H1 (cell line): ENCODE measurements around the gene SLC23A1.

Experiments used
- BRCA1 ChIP-seq: IDR thresholded peaks from 2 replicates; pipeline ENCODE4 v1.6.1; 2012; ENCODE audit warnings: low read depth, low read length, improper control_type of control experiment
- CTCF ChIP-seq, 3 experiments: IDR thresholded peaks; 1 replicate in 2 of 3; 2 replicates in 1 of 3; pipeline versions ENCODE4 v1.5.1 to v1.6.1; 2011; ENCODE audit warnings: low read length in 3 of 3, mild to moderate bottlenecking in 3 of 3, inconsistent platforms in 2 of 3, low read depth in 1 of 3, moderate library complexity in 1 of 3; ENCODE audit not compliant: insufficient read depth in 1 of 3; ENCODE audit errors: control extremely low read depth in 1 of 3
- EZH2 ChIP-seq: fragments of 200-600 bp; sonication (generic); IDR thresholded peaks from 2 replicates; pipeline ENCODE4 v1.7.1; 2012; ENCODE audit warnings: low read depth, mild to moderate bottlenecking, moderate library complexity, low read length, inconsistent platforms; ENCODE audit not compliant: severe bottlenecking
- GABPA ChIP-seq: IDR thresholded peaks from 2 replicates; pipeline ENCODE4 v1.6.1; 2011; ENCODE audit warnings: mild to moderate bottlenecking, low read length, moderate library complexity, borderline replicate concordance; ENCODE audit not compliant: insufficient read depth
- GTF2F1 ChIP-seq: IDR thresholded peaks from 2 replicates; pipeline ENCODE4 v1.6.1; 2012; ENCODE audit warnings: low read depth, low read length, improper control_type of control experiment, borderline replicate concordance
- JUND ChIP-seq: IDR thresholded peaks from 2 replicates; pipeline ENCODE4 v1.6.1; 2011; ENCODE audit warnings: mild to moderate bottlenecking, improper control_type of control experiment, low read length
- MAFK ChIP-seq: IDR thresholded peaks from 2 replicates; pipeline ENCODE4 v1.6.1; 2012; ENCODE audit warnings: low read depth, mild to moderate bottlenecking, improper control_type of control experiment, low read length
- POLR2A ChIP-seq, 2 experiments: IDR thresholded peaks; 1 replicate in 1 of 2; 2 replicates in 1 of 2; pipeline ENCODE4 v1.6.1; 2011; ENCODE audit warnings: low read depth in 2 of 2, low read length in 2 of 2, mild to moderate bottlenecking in 2 of 2; ENCODE audit errors: control extremely low read depth in 1 of 2
- SP2 ChIP-seq: IDR thresholded peaks from 2 replicates; pipeline ENCODE4 v1.6.1; 2012; ENCODE audit warnings: mild to moderate bottlenecking, low read length, inconsistent platforms

GRCh38 chr5:139387611-139388197 lies 4.6 kb upstream of the SLC23A1 start:
- no peak for TF ChIP-seq SP2
- no peak for TF ChIP-seq JUND
- TF ChIP-seq CTCF (IDR thresholded peaks at IDR 0.05; ENCODE audit: control extremely low read depth in 1 of 3, insufficient read depth in 1 of 3, low read depth in 1 of 3, low read length in 3 of 3): no peak
- TF ChIP-seq POLR2A (IDR thresholded peaks at IDR 0.05; ENCODE audit: control extremely low read depth in 1 of 2, low read depth in 2 of 2, low read length in 2 of 2): no peak
- TF ChIP-seq MAFK: no peak
- TF ChIP-seq GABPA: no peak
- no peak for TF ChIP-seq EZH2
- TF ChIP-seq BRCA1: no peak
- TF ChIP-seq GTF2F1: no peak
